DOHH2 (cell line): ENCODE results near the gene CORO6.

ENCODE experiments used
- EZH2phosphoT487 ChIP-seq: fragments of 200-600 bp; sonication (generic); IDR thresholded peaks from 2 replicates; pipeline ENCODE4 v1.6.1; 2017; ENCODE audit warnings: borderline replicate concordance, mild to moderate bottlenecking, antibody characterized with exemption, low read length, moderate library complexity, mixed read lengths
- TF ChIP-seq, protein P1 (sequence below): fragments of 200-600 bp; sonication (generic); IDR thresholded peaks from one replicate; pipeline ENCODE4 v1.5.1; 2014; ENCODE audit warnings: antibody characterized with exemption, mild to moderate bottlenecking, low read depth, low read length; ENCODE audit not compliant: poor library complexity, severe bottlenecking

DNA sequence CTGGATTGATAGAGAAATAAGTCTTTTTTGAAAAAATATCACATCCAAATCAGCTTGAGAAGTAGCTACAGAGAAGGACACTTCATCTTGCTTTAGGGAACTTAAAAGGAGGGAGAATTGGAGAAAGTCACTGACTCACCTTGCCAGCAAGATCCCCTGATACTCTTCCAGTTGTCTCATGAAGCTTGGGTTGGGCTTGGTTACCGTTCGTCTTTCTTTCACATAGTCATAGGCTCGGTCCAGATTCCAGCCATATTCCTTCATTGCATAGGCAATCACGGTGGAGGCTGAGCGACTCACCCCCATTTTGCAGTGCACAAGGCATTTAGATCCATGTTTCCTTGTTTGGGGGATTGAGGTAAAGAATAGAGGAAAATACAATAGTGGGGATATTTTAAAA is 25.3 kb upstream of the CORO6 start:
- TF ChIP-seq, protein P1, sequence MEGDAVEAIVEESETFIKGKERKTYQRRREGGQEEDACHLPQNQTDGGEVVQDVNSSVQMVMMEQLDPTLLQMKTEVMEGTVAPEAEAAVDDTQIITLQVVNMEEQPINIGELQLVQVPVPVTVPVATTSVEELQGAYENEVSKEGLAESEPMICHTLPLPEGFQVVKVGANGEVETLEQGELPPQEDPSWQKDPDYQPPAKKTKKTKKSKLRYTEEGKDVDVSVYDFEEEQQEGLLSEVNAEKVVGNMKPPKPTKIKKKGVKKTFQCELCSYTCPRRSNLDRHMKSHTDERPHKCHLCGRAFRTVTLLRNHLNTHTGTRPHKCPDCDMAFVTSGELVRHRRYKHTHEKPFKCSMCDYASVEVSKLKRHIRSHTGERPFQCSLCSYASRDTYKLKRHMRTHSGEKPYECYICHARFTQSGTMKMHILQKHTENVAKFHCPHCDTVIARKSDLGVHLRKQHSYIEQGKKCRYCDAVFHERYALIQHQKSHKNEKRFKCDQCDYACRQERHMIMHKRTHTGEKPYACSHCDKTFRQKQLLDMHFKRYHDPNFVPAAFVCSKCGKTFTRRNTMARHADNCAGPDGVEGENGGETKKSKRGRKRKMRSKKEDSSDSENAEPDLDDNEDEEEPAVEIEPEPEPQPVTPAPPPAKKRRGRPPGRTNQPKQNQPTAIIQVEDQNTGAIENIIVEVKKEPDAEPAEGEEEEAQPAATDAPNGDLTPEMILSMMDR, result no peak
- TF ChIP-seq EZH2phosphoT487, result no peak
